ENCODE measurements around the gene UBE2J2.
A peak's percentile ranks its signal among the peaks of the same experiment; 100 is the strongest.

GRCh38 chr1:1291548-1292441 lies 18.1 kb upstream of the UBE2J2 start:
- TF ChIP-seq EP300 (conservative IDR thresholded peaks at IDR 0.05; ENCODE audit: poor library complexity, severe bottlenecking), result no peak
- TF ChIP-seq, protein P1, sequence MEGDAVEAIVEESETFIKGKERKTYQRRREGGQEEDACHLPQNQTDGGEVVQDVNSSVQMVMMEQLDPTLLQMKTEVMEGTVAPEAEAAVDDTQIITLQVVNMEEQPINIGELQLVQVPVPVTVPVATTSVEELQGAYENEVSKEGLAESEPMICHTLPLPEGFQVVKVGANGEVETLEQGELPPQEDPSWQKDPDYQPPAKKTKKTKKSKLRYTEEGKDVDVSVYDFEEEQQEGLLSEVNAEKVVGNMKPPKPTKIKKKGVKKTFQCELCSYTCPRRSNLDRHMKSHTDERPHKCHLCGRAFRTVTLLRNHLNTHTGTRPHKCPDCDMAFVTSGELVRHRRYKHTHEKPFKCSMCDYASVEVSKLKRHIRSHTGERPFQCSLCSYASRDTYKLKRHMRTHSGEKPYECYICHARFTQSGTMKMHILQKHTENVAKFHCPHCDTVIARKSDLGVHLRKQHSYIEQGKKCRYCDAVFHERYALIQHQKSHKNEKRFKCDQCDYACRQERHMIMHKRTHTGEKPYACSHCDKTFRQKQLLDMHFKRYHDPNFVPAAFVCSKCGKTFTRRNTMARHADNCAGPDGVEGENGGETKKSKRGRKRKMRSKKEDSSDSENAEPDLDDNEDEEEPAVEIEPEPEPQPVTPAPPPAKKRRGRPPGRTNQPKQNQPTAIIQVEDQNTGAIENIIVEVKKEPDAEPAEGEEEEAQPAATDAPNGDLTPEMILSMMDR (IDR thresholded peaks at IDR 0.05; ENCODE audit: poor library complexity, severe bottlenecking), result peak; percentile 74
- TF ChIP-seq EZH2 (IDR thresholded peaks at IDR 0.05; ENCODE audit: borderline replicate concordance, insufficient read depth, low read length, poor library complexity, severe bottlenecking), result no peak
- peak; percentile 70 for TF ChIP-seq RAD21 (conservative IDR thresholded peaks at IDR 0.05)
- TF ChIP-seq POLR2AphosphoS5 (IDR thresholded peaks at IDR 0.05), result peak; percentile 51
- TF ChIP-seq REST (IDR thresholded peaks at IDR 0.05; ENCODE audit: borderline replicate concordance), result no peak

Data from neural cell (in vitro differentiated cells).